Activated CD4-positive, alpha-beta T cell treated with anti-CD3 and anti-CD28 coated beads for 36 hours (primary cell): Measurements from ENCODE around the gene RNF113B. TPM values are rescaled to one million over a fixed set of nuclear protein-coding genes. Genes with fewer than 3 reads are reported as not detected.

Experiments
- ATAC-seq: fragments of 200-7000 bp; cut with Tn5 transposase; one replicate; pipeline ENCODE4 v1.10.0; 2021; ENCODE audit warnings: mild to moderate bottlenecking, moderate library complexity
- CTCF ChIA-PET: fragments of 350-600 bp; sonication (Branson Sonifier 250); formaldehyde crosslinking; loops from one replicate; lab custom pipeline; 2021; ENCODE audit warnings: antibody characterized with exemption; lab: Charles Lee
- POLR2A ChIA-PET: fragments of 350-600 bp; sonication (Branson Sonifier 250); formaldehyde crosslinking; loops from one replicate; lab custom pipeline; 2021; ENCODE audit warnings: antibody characterized with exemption, inconsistent platforms; lab: Charles Lee
- DNase-seq: peaks from one replicate; pipeline ENCODE4 v3.0.0-alpha.2; 2020
- H3K27ac Mint-ChIP-seq: one replicate; pipeline ENCODE4 v1.8.0; 2021; ENCODE audit warnings: mixed read lengths
- H3K27me3 Mint-ChIP-seq: one replicate; pipeline ENCODE4 v1.8.0; 2021; ENCODE audit warnings: mixed read lengths
- H3K36me3 Mint-ChIP-seq: one replicate; pipeline ENCODE4 v1.8.0; 2021; ENCODE audit warnings: low read depth, mixed read lengths
- H3K4me1 Mint-ChIP-seq: one replicate; pipeline ENCODE4 v1.8.0; 2021; ENCODE audit warnings: mixed read lengths
- H3K4me3 Mint-ChIP-seq: one replicate; pipeline ENCODE4 v1.8.0; 2021; ENCODE audit warnings: mild to moderate bottlenecking, moderate library complexity, mixed read lengths
- H3K9me3 Mint-ChIP-seq: one replicate; pipeline ENCODE4 v1.8.0; 2021; ENCODE audit warnings: low read depth, mixed read lengths
- intact Hi-C, 2 experiments: fragments of 100-400 bp; cut with DNase I in 1 of 2; cut with micrococcal nuclease in 1 of 2; formaldehyde crosslinking; loops; one replicate each; pipeline versions ENCODE4 v1.14.2 to v1.15.1; 2022 to 2024; cut with DNase I, micrococcal nuclease
- total RNA-seq, 2 experiments: library from RNA; stranded (reverse); gene quantifications; one replicate each; pipeline ENCODE4 v1.2.3, GENCODE V29; 2021

Gene RNF113B
- total RNA-seq, 2 experiments from 2014 or later, result not detected

DNA sequence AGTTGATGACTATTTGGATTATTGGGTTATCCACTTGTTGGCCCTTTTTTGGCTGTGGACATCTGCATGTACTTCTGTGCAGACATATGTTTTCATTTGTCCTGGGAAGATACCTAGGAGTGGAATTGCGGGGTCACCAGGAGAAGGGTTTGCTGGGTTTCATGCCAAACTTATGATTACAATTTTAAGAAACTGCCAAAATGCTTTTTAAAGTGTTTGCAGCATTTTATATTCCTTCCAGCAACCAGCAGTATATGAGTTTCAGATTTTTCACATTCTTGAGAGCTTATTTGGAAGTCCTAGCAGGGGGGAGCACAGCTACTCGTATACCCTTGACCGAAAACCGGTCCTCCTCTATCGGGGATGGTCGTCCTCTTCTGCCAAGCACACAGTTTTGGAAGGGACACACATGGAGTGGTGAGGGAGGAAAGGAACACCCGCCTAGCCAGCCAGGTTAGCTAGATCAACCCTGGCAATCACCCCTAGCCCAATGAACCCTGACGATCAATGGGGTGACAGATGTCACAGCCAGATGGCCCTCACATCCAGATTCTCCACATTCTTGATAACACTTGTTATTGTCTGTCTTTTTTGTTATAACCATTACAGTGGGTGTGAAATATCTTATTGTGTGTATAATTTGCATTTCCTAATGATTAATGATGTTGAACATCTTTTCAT lies 26.7 kb upstream of the RNF113B start:
- Mint-ChIP-seq H3K36me3 (no peaks in the 10 kb centered on the region), H3K4me3 (no peak overlapping the region), H3K27ac (no peak overlapping the region), H3K4me1 (no peaks in the 10 kb centered on the region), H3K27me3 (peaks cover 12% of the 10 kb centered on the region), H3K9me3 (peaks cover 17% of the 10 kb centered on the region)
- POLR2A ChIA-PET, result interaction anchor here (0.5 kb wide), 1 partner anchor 70 kb away, joined by 3 read pairs; no protein-coding TSS in a partner anchor
- CTCF ChIA-PET, result no interaction called here
- intact Hi-C loops, result no loop called here
- no peak for DNase-seq
- ATAC-seq, result no peak

DNA sequence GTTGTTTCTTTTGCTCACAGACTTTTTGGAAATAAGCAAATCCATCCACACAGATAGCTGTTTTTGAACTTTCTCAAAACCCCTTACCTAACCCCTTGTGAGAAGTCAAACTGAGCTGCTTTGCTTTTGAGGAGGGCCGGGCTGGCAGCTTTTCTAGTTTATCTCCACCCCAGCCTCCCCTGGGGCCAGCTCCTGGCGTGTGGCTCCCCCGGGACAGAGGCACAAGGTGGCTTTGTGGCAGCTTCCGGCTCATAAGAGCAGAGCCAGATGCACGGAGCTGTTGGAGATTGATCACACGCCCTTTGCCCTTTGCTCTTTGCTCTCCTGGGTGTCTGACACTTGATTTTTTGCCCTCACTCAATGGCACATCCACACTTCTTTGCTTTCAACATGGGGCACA lies 24.9 kb upstream of the RNF113B start:
- Mint-ChIP-seq H3K9me3 (peaks cover 14% of the 10 kb centered on the region), H3K4me3 (no peak overlapping the region), H3K4me1 (no peaks in the 10 kb centered on the region), H3K27me3 (peaks cover 8% of the 10 kb centered on the region), H3K27ac (no peak overlapping the region), H3K36me3 (no peaks in the 10 kb centered on the region)
- ATAC-seq (no peak), DNase-seq (no peak)
- CTCF ChIA-PET, result no interaction called here
- POLR2A ChIA-PET, result no interaction called here
- intact Hi-C loops, result no loop called here

DNA sequence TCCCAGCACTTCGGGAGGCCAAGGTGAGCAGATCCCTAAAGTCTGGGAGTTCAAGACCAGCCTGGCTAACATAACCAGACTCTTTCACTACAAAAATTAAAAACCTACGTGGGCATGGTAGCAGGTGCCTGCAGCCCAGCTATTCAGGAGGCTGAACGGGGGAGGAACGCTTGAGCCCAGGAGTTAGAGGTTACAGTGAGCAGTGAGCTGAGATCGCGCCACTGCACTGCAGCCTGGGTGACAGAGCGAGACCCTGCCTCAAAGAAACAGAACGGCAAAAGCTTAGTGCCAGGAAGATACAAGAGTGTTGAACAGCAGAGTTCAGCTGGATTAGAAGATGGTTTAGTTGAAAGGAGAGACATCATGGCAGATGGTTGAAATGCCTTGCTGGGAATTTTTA lies 24.1 kb upstream of the RNF113B start:
- ATAC-seq (no peak), DNase-seq (no peak)
- ChIA-PET POLR2A (no interaction called here), CTCF (no interaction called here)
- Mint-ChIP-seq H3K9me3 (peaks cover 9% of the 10 kb centered on the region), H3K27ac (no peak overlapping the region), H3K4me3 (no peak overlapping the region), H3K4me1 (no peaks in the 10 kb centered on the region), H3K36me3 (no peaks in the 10 kb centered on the region), H3K27me3 (peaks cover 6% of the 10 kb centered on the region)
- intact Hi-C loops, result no loop called here

DNA sequence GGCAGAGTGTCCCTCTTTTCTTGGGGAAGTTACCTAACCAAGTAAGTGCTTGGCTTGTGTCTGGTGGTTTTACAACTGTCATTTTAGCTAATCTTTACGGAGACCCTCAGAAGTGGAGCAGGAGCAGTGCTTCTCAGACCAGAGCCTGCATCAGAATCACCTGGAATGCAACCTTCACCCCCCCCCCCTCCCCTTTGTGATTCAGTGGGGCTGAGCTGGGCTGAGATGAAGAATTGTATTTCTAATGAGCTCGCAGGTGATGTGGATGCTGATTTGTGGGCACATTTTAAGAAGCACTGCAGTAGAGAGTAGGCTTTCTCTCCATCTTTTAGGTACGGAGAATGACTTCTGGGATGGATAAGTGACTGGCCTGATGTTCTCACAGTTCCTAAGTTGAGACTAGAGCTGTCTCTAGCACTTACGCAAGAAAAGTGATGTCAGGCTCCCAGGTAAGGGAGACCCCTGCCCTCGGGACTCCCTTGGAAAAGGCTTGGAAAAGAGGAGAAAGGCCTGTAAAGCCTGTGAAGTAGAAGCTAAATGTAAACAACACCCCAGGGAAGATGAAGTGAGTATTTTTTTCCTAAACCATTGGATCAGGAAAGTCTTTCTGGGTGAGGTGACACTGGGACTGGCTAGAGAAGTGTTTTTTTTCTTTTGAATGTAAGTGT lies 23.3 kb upstream of the RNF113B start:
- POLR2A ChIA-PET, result no interaction called here
- Mint-ChIP-seq H3K4me3 (no peak overlapping the region), H3K27ac (no peak overlapping the region), H3K9me3 (peaks cover 3% of the 10 kb centered on the region), H3K27me3 (peaks cover 3% of the 10 kb centered on the region), H3K36me3 (no peaks in the 10 kb centered on the region), H3K4me1 (no peaks in the 10 kb centered on the region)
- CTCF ChIA-PET, result no interaction called here
- intact Hi-C loops, result no loop called here
- DNase-seq (no peak), ATAC-seq (no peak)

DNA sequence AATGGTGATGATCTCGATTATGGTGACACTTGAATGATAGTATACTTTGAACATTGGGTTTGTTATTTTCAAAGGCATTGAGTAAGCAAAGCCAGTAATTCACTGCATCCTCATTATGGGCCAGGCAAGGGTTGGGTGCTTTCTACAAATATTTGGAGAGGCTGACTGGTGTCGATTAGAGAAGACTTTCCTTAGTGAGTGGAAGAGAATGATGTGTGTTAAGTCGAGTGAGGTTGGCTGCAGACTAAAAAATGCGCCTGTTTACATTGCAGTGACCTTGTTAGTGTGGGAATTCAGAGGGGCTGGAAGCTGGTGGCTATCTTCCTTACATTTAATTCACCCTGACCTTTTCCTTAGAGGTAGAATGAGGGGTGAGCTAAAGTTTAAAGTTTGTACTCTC lies 22.4 kb upstream of the RNF113B start:
- ATAC-seq (no peak), DNase-seq (no peak)
- ChIA-PET CTCF (no interaction called here), POLR2A (no interaction called here)
- H3K4me1 Mint-ChIP-seq, result no peaks in the 10 kb centered on the region
- H3K27me3 Mint-ChIP-seq, result peaks cover 3% of the 10 kb centered on the region
- H3K4me3 Mint-ChIP-seq, result no peak overlapping the region
- H3K36me3 Mint-ChIP-seq, result no peaks in the 10 kb centered on the region
- intact Hi-C loops, result no loop called here
- H3K9me3 Mint-ChIP-seq, result no peaks in the 10 kb centered on the region
- no peak overlapping the region for H3K27ac Mint-ChIP-seq

DNA sequence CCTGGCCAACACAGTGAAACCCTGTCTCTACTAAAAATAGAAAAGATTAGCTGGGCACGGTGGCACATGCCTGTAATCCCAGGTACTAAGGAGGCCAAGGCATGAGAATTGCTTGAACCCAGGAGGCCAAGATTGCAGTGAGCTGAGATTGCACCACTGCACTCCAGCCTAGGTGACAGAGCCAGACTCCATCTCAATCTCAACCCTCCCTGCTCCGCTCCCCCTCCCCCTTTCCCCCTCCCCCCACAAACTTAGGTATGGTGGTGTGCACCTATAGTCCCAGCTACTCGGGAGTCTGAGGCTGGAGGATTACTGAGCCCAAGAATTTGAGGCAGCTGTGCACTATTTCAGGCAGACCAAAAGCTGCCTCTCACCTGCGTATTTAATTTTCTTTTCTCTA lies 21.6 kb upstream of the RNF113B start:
- DNase-seq, result no peak
- CTCF ChIA-PET, result no interaction called here
- Mint-ChIP-seq H3K4me3 (no peak overlapping the region), H3K4me1 (no peaks in the 10 kb centered on the region), H3K27me3 (peaks cover 3% of the 10 kb centered on the region), H3K9me3 (no peaks in the 10 kb centered on the region), H3K36me3 (no peaks in the 10 kb centered on the region), H3K27ac (no peak overlapping the region)
- intact Hi-C loops, result no loop called here
- POLR2A ChIA-PET, result no interaction called here
- no peak for ATAC-seq

DNA sequence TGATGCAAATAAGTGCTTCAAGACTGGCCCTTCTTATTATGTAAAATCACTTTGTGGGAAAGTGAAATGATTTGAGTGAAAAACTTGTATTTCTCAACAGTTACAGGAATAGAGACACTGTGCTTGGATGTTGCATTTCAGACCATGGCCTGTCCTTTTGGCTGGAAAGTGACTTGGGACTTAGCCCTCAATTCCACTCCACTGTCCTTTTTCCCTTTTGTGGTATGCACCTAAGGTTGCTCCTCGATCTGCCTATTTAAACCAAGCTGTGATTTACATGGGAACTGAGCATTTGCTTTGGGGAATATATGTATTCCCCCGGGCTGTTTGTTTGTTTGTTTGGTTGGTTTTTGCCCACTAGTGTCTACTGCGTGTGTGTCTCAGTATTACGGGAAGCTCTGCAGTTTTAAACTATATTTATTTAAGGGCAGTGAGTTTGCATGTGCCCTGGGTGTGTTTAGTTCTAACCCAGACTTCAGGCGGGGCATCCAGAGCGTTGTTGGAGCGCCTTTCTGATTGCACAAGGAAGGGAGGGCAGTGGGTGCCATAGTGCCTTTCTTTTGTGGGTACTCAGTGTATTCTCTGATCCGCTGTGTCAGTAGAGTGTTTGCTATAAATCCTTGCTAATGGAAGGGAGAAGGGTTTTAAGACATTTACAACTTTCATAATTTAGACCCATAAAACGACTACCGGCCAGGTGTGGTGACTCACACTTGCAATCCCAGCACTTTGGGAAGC lies 18.2 kb upstream of the RNF113B start:
- no peaks in the 10 kb centered on the region for H3K4me1 Mint-ChIP-seq
- H3K36me3 Mint-ChIP-seq, result no peaks in the 10 kb centered on the region
- CTCF ChIA-PET, result no interaction called here
- no peaks in the 10 kb centered on the region for H3K9me3 Mint-ChIP-seq
- no peak overlapping the region for H3K4me3 Mint-ChIP-seq
- DNase-seq (no peak), ATAC-seq (no peak)
- H3K27me3 Mint-ChIP-seq, result no peaks in the 10 kb centered on the region
- intact Hi-C loops, result no loop called here
- H3K27ac Mint-ChIP-seq, result no peak overlapping the region
- POLR2A ChIA-PET, result no interaction called here

DNA sequence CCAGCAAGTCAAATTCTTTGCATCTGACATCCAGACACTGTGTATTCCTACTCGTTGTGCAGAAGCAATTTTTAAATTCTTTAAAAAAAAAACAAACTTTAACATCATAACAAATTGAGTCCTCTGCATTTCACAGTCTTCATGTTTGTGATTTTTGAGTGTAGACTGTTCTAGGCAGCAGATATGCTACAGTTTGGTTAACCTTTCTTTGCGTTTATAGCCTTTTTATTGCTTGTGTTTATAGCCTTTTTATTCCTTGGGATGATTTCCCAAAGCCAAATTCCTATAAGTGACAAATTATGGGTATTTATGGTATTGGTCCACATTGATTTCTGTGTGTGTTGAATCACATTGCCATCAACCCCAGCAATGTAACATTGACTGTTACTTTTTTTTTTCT lies 14.9 kb upstream of the RNF113B start:
- Mint-ChIP-seq H3K27me3 (no peaks in the 10 kb centered on the region), H3K9me3 (no peaks in the 10 kb centered on the region), H3K4me1 (no peaks in the 10 kb centered on the region), H3K27ac (no peak overlapping the region), H3K36me3 (no peaks in the 10 kb centered on the region), H3K4me3 (no peak overlapping the region)
- ChIA-PET POLR2A (no interaction called here), CTCF (interaction anchor here (0.6 kb wide), 1 partner anchor 23 kb away, joined by 3 read pairs; no protein-coding TSS in a partner anchor)
- ATAC-seq, result no peak
- intact Hi-C loops, result no loop called here
- DNase-seq, result no peak

DNA sequence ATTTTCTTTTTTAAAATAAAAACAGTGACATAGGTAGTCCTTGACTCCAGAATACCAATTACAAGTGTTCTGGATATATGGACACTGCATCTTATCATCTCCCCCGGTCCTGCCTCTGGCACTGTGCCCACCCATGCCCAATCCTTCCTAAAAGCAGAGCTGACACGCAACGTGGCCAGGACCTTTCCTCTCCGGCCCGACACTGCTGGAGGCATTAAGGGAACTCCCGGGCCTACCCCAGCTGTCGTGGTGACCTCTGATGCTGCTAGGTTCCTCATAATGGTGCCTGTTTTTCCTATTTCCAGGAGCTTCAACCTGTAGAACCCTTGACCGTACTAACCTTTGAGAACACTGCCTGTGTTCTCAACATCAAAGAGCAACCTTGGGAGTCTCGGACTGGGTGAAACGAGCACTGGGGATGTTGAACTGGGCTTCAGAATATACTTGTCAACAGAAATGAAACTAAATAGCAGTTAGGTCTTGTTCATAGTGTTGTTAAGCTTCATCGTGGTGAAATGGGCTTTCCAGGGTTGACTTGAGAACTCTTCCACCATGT lies 13.9 kb upstream of the RNF113B start:
- CTCF ChIA-PET, result no interaction called here
- POLR2A ChIA-PET, result no interaction called here
- Mint-ChIP-seq H3K4me1 (no peaks in the 10 kb centered on the region), H3K27me3 (no peaks in the 10 kb centered on the region), H3K27ac (no peak overlapping the region), H3K9me3 (no peaks in the 10 kb centered on the region), H3K4me3 (no peak overlapping the region), H3K36me3 (no peaks in the 10 kb centered on the region)
- no peak for ATAC-seq
- no peak for DNase-seq
- intact Hi-C loops, result no loop called here

DNA sequence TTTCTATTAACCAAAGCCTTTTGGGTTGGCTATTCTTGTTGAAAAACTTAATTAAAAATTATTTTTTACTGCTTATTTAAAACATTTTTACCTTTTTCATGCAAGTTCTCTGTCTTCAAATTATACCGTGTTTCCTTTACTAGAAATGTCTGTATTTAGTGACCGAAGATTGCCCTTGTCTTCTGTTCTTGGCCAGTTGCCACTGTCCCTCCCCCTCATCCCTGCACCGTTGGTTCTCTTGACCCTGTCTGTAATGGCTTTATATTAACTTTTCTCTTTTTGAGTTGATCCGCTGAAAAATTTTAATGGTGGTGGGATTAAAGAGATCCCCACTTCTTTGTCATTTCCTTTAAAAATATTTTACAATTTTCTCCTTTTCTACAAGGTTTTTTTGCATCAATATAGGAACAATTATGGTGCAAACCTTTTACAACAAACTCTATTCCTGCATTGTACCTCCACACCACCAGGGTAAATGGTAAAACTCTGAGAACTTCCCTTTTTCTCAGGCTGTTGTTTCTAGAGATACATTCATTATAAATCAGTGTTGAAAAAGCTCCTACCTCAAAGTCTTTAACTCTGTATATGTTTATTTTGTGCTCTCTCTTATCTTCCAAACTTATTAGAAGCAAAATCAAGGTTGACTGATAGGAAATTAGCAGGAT lies 12.9 kb upstream of the RNF113B start:
- Mint-ChIP-seq H3K4me1 (no peaks in the 10 kb centered on the region), H3K4me3 (no peak overlapping the region), H3K36me3 (no peaks in the 10 kb centered on the region), H3K27me3 (no peaks in the 10 kb centered on the region), H3K27ac (no peak overlapping the region), H3K9me3 (no peaks in the 10 kb centered on the region)
- POLR2A ChIA-PET, result no interaction called here
- CTCF ChIA-PET, result interaction anchor here (1.1 kb wide), 1 partner anchor 17 kb away, joined by 3 read pairs; no protein-coding TSS in a partner anchor
- intact Hi-C loops, result no loop called here
- ATAC-seq, result no peak
- DNase-seq, result no peak

DNA sequence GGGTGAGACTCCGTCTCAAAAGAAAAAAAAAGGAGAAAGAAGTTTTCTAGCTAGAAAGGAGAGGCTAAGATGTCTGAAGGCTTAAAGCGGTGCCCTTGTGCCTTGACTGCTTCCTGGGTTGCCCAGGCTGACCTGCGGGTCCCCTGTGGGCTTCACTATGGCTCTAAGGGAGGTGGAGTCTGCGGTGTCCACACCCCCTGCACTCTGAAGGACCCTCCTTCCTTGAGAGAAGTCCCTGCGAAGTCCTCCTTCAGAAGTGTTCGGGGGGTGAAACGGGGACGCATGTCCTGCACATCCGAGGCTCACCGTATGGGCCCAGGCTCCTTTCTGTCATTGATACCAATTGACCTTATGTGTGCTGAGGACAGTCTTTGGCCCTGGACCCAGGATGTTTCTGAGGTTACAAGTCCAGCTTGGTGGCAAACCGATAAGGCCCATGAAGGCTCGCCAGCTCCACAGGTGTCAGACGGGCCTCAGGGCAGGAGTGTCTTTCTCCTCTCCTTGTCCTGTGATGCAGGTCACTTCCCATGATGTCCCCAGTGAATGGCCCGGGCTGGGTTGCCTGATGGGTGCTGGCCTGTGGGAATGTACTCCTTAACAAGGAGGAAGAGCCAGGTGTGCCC lies 11.6 kb upstream of the RNF113B start:
- Mint-ChIP-seq H3K27me3 (no peaks in the 10 kb centered on the region), H3K4me1 (no peaks in the 10 kb centered on the region), H3K36me3 (no peaks in the 10 kb centered on the region), H3K9me3 (no peaks in the 10 kb centered on the region), H3K4me3 (no peak overlapping the region), H3K27ac (no peak overlapping the region)
- no peak for DNase-seq
- no peak for ATAC-seq
- intact Hi-C loops, result no loop called here
- ChIA-PET POLR2A (no interaction called here), CTCF (interaction anchor here (0.6 kb wide), 1 partner anchor 256 kb away, joined by 3 read pairs; no protein-coding TSS in a partner anchor)
